Frontal cortex (tissue), 4 donors: Measurements from ENCODE around the gene IGSF3. TPM values are rescaled to one million over a fixed set of nuclear protein-coding genes. Genes with fewer than 3 reads are reported as not detected.
"Not testable (repeated sequence)": the region's sequence is repeated elsewhere in the genome, so short reads cannot be mapped to it uniquely, and the experiment has no call there.

Source experiments
- DNase-seq, 2 donors: peaks; one replicate each; pipeline ENCODE4 v3.0.0; 2012; ENCODE audit warnings: low spot score in 2 of 2
- FAIRE-seq: peaks from 2 replicates; lab custom pipeline; 2012; peaks lifted over from hg19 to GRCh38; lab: Jason Lieb, UNC
- total RNA-seq: library from RNA; depleted of rRNA; stranded (reverse); fragments of >200 nt; gene quantifications from one replicate; pipeline ENCODE4 v1.2.3, GENCODE V29; 2014
- donor health status: control.
- donor health status: control.
- donor health status: control.

Gene IGSF3
- total RNA-seq, 1 donor from 2014 or later: 134 TPM

- DNase-seq: no peak
- no peak for FAIRE-seq
Observed at GRCh38 chr1:116666187-116667077, 1.1 kb downstream of the IGSF3 start.

- FAIRE-seq: no peak
- no peak for DNase-seq
Observed at GRCh38 chr1:116664978-116665371, 2.6 kb downstream of the IGSF3 start.

- DNase-seq (no peak), FAIRE-seq (no peak)
Observed at GRCh38 chr1:116664366-116664977, 3.1 kb downstream of the IGSF3 start.

- DNase-seq (no peak), FAIRE-seq (no peak)
Observed at GRCh38 chr1:116663821-116664220, 3.7 kb downstream of the IGSF3 start.

- FAIRE-seq (no peak), DNase-seq (no peak)
Observed at GRCh38 chr1:116661633-116662032, 5.9 kb downstream of the IGSF3 start.

GRCh38 chr1:116658645-116659044 is 8.9 kb downstream of the IGSF3 start:
- not testable (repeated sequence) for DNase-seq, FAIRE-seq

- not testable (repeated sequence) for DNase-seq, FAIRE-seq
Observed at GRCh38 chr1:116657836-116658235, 9.7 kb downstream of the IGSF3 start.

GRCh38 chr1:116654351-116654750 is 13.2 kb downstream of the IGSF3 start:
- DNase-seq (no peak), FAIRE-seq (no peak)

- not testable (repeated sequence) for FAIRE-seq, DNase-seq
Observed at GRCh38 chr1:116652598-116652997, 14.9 kb downstream of the IGSF3 start.

- FAIRE-seq, DNase-seq: not testable (repeated sequence)
Observed at GRCh38 chr1:116650781-116651180, 16.8 kb downstream of the IGSF3 start.

- FAIRE-seq, DNase-seq: not testable (repeated sequence)
Observed at GRCh38 chr1:116649041-116649440, 18.5 kb downstream of the IGSF3 start.

- FAIRE-seq, DNase-seq: not testable (repeated sequence)
Observed at GRCh38 chr1:116648325-116648724, 19.2 kb downstream of the IGSF3 start.

GRCh38 chr1:116647186-116647585 is 20.3 kb downstream of the IGSF3 start:
- DNase-seq, FAIRE-seq: not testable (repeated sequence)

GRCh38 chr1:116646673-116647170 is 20.8 kb downstream of the IGSF3 start:
- not testable (repeated sequence) for FAIRE-seq, DNase-seq

GRCh38 chr1:116645802-116646672 is 21.5 kb downstream of the IGSF3 start:
- not testable (repeated sequence) for FAIRE-seq, DNase-seq

- not testable (repeated sequence) for DNase-seq, FAIRE-seq
Observed at GRCh38 chr1:116644993-116645392, 22.5 kb downstream of the IGSF3 start.

- not testable (repeated sequence) for DNase-seq, FAIRE-seq
Observed at GRCh38 chr1:116644096-116644495, 23.4 kb downstream of the IGSF3 start.

- DNase-seq, FAIRE-seq: not testable (repeated sequence)
Observed at GRCh38 chr1:116643281-116643751, 24.2 kb downstream of the IGSF3 start.
